A549 treated with CpdA at 1 μM for 4 hours (cell line): ENCODE results near the gene PIGX. TPM values are rescaled to one million over a fixed set of nuclear protein-coding genes. Genes with fewer than 3 reads are reported as not detected.

Experiments
- total RNA-seq: library from RNA; stranded (reverse); fragments of 200-300 nt; extraction: Qiagen RNA extraction; gene quantifications from 5 replicates; pipeline ENCODE4 v1.2.3, GENCODE V29; 2022; ENCODE audit warnings: low read depth

PIGX gene
- total RNA-seq, result 26.9 to 32.4 TPM (median 29.9 TPM) in 5 replicates

GRCh38 chr3:196711838-196712513 lies at the start of gene PIGX, which contains the start of gene CEP19:
PIGX (plus strand) TSS chr3:196712377.
CEP19 (minus strand) TSS chr3:196712250; CDS start chr3:196708657, 3,593 bp downstream.

GRCh38 chr3:196739671-196740480 lies 27.7 kb downstream of the PIGX start, which contains the start of gene PAK2:
PAK2 (plus strand) TSS chr3:196739857; CDS start chr3:196782647, 42,790 bp downstream.

Other genes with a start within 250 kb of the PIGX start
- 4.2 to 5.6 TPM (median 4.5 TPM) in 5 replicates for gene RNF168, start 208.6 kb upstream of the PIGX start, total RNA-seq
- gene SMCO1, start 197.0 kb upstream of the PIGX start, total RNA-seq, result not detected in 5 replicates
- gene WDR53, start 143.8 kb upstream of the PIGX start, total RNA-seq, result 8.8 to 11.4 TPM (median 10.4 TPM) in 5 replicates
- gene FBXO45, start 143.7 kb upstream of the PIGX start, total RNA-seq, result 6.8 to 8.2 TPM (median 7.2 TPM) in 5 replicates
- not detected in 5 replicates for gene NRROS, start 72.7 kb upstream of the PIGX start, total RNA-seq
- 3.1 to 3.6 TPM (median 3.4 TPM) in 5 replicates for gene CEP19, start 127 bp upstream of the PIGX start, total RNA-seq
- 32.8 to 55.4 TPM (median 38.1 TPM) in 5 replicates for gene PAK2, start 27.5 kb downstream of the PIGX start, total RNA-seq
- 5.4 to 8.7 TPM (median 7.2 TPM) in 5 replicates for gene SENP5, start 155.5 kb downstream of the PIGX start, total RNA-seq
- 45.3 to 54.3 TPM (median 47.6 TPM) in 5 replicates for gene NCBP2, start 230.2 kb downstream of the PIGX start, total RNA-seq